SU-DHL-6 (cell line): Measurements from ENCODE around the gene KIF16B.

Source experiments
- H2AFZ ChIP-seq: fragments of 200-600 bp; sonication (generic); 2 replicates; pipeline ENCODE4 v1.6.1; 2014; ENCODE audit warnings: low read depth, mild to moderate bottlenecking, moderate library complexity, mixed read lengths, antibody characterized with exemption, low read length; ENCODE audit not compliant: severe bottlenecking
- H3F3A ChIP-seq: fragments of 200-600 bp; shearing (Covaris generic); 2 replicates; pipeline ENCODE4 v1.6.0; 2016; ENCODE audit warnings: antibody characterized with exemption, mild to moderate bottlenecking; ENCODE audit not compliant: insufficient read depth
- H3K27ac ChIP-seq: fragments of 200-600 bp; sonication (generic); 2 replicates; pipeline ENCODE4 v1.5.1; 2016; ENCODE audit warnings: low read depth, mild to moderate bottlenecking, low read length, moderate library complexity, mixed read lengths
- H3K27me3 ChIP-seq: fragments of 200-600 bp; sonication (generic), shearing (Covaris generic); 2 replicates; pipeline ENCODE4 v1.6.0; 2014; ENCODE audit warnings: mild to moderate bottlenecking, low read length
- H3K36me3 ChIP-seq: fragments of 200-600 bp; sonication (generic); 2 replicates; pipeline ENCODE4 v1.6.1; 2014; ENCODE audit warnings: mild to moderate bottlenecking, low read length, mixed read lengths
- H3K4me2 ChIP-seq: fragments of 300-600, 200-600 bp; shearing (Covaris generic), sonication (generic); 2 replicates; pipeline ENCODE4 v1.6.0; 2014; ENCODE audit warnings: low read length, low read depth, mild to moderate bottlenecking; ENCODE audit not compliant: poor library complexity, severe bottlenecking
- H3K4me3 ChIP-seq: fragments of 200-600 bp; sonication (generic); 2 replicates; pipeline ENCODE4 v1.5.1; 2014; ENCODE audit warnings: antibody characterized with exemption, low read length, mild to moderate bottlenecking, mixed read lengths; ENCODE audit not compliant: insufficient read depth, poor library complexity, severe bottlenecking
- H3K79me2 ChIP-seq: fragments of 200-600 bp; sonication (generic); 2 replicates; pipeline ENCODE4 v1.6.1; 2014; ENCODE audit warnings: mild to moderate bottlenecking, low read length, moderate library complexity; ENCODE audit not compliant: insufficient read depth
- H3K9ac ChIP-seq: fragments of 200-600 bp; sonication (generic); 2 replicates; pipeline ENCODE4 v1.7.0; 2014; ENCODE audit warnings: mild to moderate bottlenecking, low read length
- H3K9me2 ChIP-seq: fragments of 200-600 bp; sonication (generic); replicated peaks from 2 replicates; pipeline ENCODE4 v1.6.1; 2014; ENCODE audit warnings: low read length; ENCODE audit not compliant: insufficient read depth
- H3K9me3 ChIP-seq: fragments of 200-600 bp; sonication (generic); 2 replicates; pipeline ENCODE4 v1.6.1; 2014; ENCODE audit warnings: low read length, mixed read lengths; ENCODE audit not compliant: insufficient read depth
- H4K20me1 ChIP-seq: fragments of 200-600 bp; sonication (generic); 2 replicates; pipeline ENCODE4 v1.6.1; 2014; ENCODE audit warnings: low read depth, mild to moderate bottlenecking, antibody characterized with exemption, low read length, moderate library complexity, mixed read lengths
- CTCF ChIP-seq: fragments of 200-600 bp; sonication (generic); IDR thresholded peaks from one replicate; pipeline ENCODE4 v1.5.1; 2017; ENCODE audit warnings: antibody characterized with exemption, mild to moderate bottlenecking, low read length, moderate library complexity; ENCODE audit not compliant: insufficient read depth, poor library complexity, severe bottlenecking
- EZH2phosphoT487 ChIP-seq: fragments of 200-600 bp; sonication (generic), shearing (Covaris generic); conservative IDR thresholded peaks from 2 replicates; pipeline ENCODE4 v1.6.1; 2018; ENCODE audit warnings: mild to moderate bottlenecking, antibody characterized with exemption, low read length, moderate library complexity, mixed read lengths

KIF16B gene

GRCh38 chr20:16385891-16386290 lies 187.4 kb downstream of the KIF16B start:
- H3K27ac ChIP-seq: no peak overlapping the region

GRCh38 chr20:16385462-16385861 lies 187.8 kb downstream of the KIF16B start:
- Histone ChIP-seq H2AFZ (no peak overlapping the region), H3K9me2 (no peaks in the 10 kb centered on the region), H3K9ac (no peak overlapping the region), H3K9me3 (no peaks in the 10 kb centered on the region), H3K27me3 (no peaks in the 10 kb centered on the region), H4K20me1 (no peaks in the 10 kb centered on the region), H3K4me2 (no peak overlapping the region), H3K79me2 (no peaks in the 10 kb centered on the region), H3K36me3 (no peaks in the 10 kb centered on the region), H3K4me3 (no peak overlapping the region), H3F3A (no peaks in the 10 kb centered on the region), H3K27ac (no peak overlapping the region)
- TF ChIP-seq CTCF: no peak
- TF ChIP-seq EZH2phosphoT487: no peak

More at GRCh38 chr20:16385891-16386290, 187.4 kb downstream of the KIF16B start:
- no peak overlapping the region for H3K9ac ChIP-seq
- no peaks in the 10 kb centered on the region for H4K20me1 ChIP-seq
- no peaks in the 10 kb centered on the region for H3K9me3 ChIP-seq
- no peaks in the 10 kb centered on the region for H3K27me3 ChIP-seq
- no peaks in the 10 kb centered on the region for H3K9me2 ChIP-seq
- no peaks in the 10 kb centered on the region for H3F3A ChIP-seq
- H2AFZ ChIP-seq: no peak overlapping the region
- TF ChIP-seq EZH2phosphoT487: no peak
- no peak for TF ChIP-seq CTCF
- H3K4me2 ChIP-seq: no peak overlapping the region
- no peaks in the 10 kb centered on the region for H3K36me3 ChIP-seq
- no peak overlapping the region for H3K4me3 ChIP-seq
- H3K79me2 ChIP-seq: no peaks in the 10 kb centered on the region

GRCh38 chr20:16381444-16381843 lies 191.8 kb downstream of the KIF16B start:
- Histone ChIP-seq H3K9me2 (no peaks in the 10 kb centered on the region), H3K36me3 (no peaks in the 10 kb centered on the region), H4K20me1 (no peaks in the 10 kb centered on the region), H3K79me2 (no peaks in the 10 kb centered on the region), H3K27me3 (no peaks in the 10 kb centered on the region), H3F3A (no peaks in the 10 kb centered on the region), H3K9me3 (no peaks in the 10 kb centered on the region), H2AFZ (no peak overlapping the region), H3K9ac (no peak overlapping the region), H3K4me3 (no peak overlapping the region), H3K27ac (no peak overlapping the region), H3K4me2 (no peak overlapping the region)
- TF ChIP-seq EZH2phosphoT487 (no peak), CTCF (no peak)
